Astrocyte (in vitro differentiated cells and primary cell): ENCODE data around the gene SLC4A2.

ENCODE experiments used
- CTCF ChIP-seq: IDR thresholded peaks from 2 replicates; pipeline ENCODE4 v1.5.1; 2011; ENCODE audit warnings: low read depth, mild to moderate bottlenecking, inconsistent platforms, low read length, moderate library complexity; ENCODE audit not compliant: insufficient read depth
- EZH2 ChIP-seq: IDR thresholded peaks from 2 replicates; pipeline ENCODE4 v1.6.1; 2012; ENCODE audit warnings: mild to moderate bottlenecking, low read length, inconsistent platforms; ENCODE audit not compliant: insufficient read depth

GRCh38 chr7:151093748-151094147 lies 34.4 kb downstream of the SLC4A2 start:
- no peak for TF ChIP-seq EZH2
- TF ChIP-seq CTCF = no peak
